Stimulated activated CD4-positive, alpha-beta T cell treated with anti-CD3 and anti-CD28 coated beads, Interleukin-1b, Interleukin-23, amount 100 ng/mL, for 48 hours (primary cell): Measurements from ENCODE around the gene MIPEP.
A peak's percentile ranks its signal among the peaks of the same experiment; 100 is the strongest.

ENCODE experiments used
- DNase-seq: peaks from one replicate; pipeline ENCODE4 v3.0.0-alpha.2; 2020

MIPEP gene

DNA sequence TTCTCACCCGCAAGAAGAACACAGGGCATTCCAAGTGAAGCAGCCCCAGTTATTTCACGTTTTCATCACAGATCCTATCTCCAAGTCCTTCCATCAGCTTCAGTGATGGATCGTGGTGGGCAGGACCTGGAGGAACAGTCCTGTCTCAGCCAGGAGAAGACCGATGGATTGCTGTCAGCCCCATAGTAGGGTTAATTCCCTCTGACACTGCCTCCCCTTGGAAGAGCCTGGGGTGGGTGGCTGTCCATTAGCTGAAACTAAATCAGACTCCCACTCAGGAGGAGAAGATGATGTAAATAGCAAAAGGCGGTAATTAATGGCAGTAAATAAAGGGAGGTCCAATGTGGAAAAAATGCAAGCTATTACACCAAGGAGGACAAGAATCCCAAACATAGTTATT is 188.0 kb downstream of the MIPEP start:
- DNase-seq, result no peak

GRCh38 chr13:23699271-23699670 is 189.9 kb downstream of the MIPEP start:
- DNase-seq, result no peak

DNA sequence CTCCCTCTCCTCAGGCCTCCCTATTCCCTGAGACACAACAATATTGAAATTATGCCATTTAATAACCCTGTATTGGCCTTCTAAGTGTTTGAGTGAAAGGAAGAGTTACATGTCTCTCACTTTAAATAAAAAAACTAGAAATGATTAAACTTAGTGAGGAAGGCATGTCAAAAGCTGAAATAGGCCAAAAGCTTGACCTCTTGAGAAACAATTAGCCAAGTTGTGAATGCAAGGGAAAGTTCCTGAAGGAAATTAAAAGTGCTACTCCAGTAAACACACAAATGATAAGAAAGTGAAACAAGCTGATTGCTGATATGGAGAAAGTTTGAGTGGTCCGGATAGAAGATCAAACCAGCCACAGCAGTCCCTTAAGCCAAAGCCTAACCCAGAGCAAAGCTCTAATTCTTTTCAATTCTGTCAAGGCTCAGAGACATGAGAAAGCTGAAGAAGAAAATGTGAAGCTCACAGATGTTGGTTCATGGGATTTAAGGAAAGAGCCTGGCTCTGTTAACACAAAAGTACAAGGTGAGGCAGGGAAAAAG is 191.4 kb downstream of the MIPEP start:
- no peak for DNase-seq

DNA sequence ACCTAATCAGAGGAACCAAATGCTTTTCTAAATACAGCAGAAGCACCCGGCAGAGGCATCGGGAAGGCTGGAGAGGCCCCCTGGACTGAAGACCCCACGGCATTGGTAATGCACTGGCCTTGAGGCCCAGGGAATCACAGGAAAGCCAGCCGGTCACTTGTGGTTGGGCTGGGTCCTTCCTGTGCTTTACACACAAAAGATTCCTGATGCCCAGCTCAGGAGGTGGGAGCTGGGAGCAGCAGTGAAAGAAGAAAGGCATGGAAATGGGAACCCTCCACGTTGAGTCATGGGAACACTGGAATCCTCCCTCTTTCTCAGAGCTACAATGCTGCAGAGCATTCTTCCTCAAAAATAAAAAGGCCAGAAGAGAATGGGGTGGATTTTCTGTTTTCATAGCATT is 192.6 kb downstream of the MIPEP start:
- no peak for DNase-seq

DNA sequence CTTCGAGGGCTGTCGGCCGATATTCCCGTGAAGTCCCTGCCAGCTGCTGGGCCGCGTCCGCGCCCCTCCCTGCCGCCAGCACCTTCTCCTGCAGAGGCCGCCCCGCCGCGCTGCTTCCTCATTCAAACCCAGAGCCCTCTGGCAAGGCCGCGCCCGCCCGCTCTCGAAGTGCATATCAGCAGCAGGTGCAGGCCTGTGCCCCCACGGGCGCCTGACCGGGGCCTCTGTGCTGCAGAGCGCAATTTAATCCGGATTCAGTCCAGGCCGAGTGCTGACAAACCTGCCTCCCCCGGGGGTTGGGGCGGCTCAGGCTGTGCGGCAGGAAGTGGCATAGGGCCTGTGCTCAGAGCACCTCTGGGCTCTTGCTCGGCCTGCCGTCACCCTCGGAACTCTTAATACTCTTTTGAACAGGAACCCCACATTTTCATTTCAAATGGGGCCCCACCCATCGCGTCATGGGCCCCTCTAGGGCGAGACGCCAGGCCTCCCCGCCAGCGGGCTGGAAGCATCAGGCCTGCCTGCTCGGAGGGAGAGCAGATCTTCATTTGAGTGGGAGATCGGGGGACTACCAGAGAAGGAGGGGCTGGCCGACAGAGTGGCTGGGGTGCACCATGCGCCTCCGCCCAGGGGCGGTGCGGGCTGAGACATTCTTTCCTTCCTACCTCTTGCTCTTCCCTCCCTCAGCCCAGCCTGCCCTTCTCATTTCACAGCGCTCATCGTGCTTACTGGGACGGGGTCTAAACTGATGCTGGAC is 193.3 kb downstream of the MIPEP start:
- DNase-seq, result peak; percentile 52

DNA sequence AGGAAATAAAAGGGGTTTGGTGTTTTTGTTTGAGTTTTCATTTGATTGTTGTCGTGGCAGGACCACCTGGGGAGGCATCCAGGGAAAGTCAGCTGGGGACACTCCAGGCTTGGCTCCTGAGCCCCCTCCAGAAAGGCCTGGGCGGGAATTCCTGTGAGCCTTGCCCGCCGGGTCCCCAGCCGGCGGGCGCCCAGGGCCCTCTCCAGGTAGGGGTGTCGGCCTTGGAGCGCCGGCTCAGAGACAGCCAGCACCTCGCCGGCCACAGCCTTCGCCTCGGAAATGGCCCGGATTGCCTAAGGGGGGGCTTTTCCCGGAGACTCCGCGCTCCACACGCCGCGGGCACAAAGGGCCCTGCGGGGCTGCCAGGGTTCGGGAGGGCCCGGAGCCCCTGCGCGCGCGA is 194.0 kb downstream of the MIPEP start:
- no peak for DNase-seq

- no peak for DNase-seq
Measured at GRCh38 chr13:23692816-23693215, 196.4 kb downstream of the MIPEP start.

DNA sequence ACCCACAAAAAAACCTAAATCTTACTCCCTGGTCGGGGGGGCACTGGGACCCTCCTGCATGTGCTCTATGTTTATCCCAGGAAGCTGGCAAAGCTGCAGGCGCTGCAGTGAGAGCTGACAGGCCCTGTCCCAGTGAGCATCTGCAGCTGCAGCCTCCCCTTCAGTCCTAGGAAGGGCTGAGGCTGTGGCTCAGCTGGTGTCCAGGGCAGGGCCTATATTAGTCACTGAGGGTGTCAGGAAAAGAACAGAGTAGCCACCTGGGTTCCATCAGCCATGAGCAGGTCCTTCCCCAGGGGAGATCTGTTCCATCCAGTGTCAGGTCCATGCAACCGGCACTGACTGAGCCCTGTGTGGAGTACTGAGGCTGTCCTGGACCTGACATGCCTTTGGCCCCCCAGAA is 198.5 kb downstream of the MIPEP start:
- DNase-seq, result no peak

DNA sequence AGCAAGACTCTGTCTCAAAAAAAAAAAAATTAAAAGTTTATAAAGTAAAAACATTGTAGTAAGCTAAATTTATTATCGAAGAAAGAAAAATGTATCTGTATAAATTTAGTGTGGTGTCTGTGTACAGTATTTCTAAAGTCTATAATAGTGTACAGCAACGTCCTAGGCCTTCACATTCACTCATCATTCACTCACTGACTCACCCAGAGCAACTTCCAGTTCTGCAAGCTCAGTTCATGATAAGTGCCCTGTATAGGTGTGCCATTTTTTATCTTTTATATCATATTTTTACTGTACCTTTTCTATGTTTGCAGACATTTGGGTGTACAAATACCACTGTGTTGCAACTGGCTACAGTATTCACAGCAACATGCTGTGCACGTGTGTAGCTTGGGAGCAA is 200.9 kb downstream of the MIPEP start:
- DNase-seq, result no peak

DNA sequence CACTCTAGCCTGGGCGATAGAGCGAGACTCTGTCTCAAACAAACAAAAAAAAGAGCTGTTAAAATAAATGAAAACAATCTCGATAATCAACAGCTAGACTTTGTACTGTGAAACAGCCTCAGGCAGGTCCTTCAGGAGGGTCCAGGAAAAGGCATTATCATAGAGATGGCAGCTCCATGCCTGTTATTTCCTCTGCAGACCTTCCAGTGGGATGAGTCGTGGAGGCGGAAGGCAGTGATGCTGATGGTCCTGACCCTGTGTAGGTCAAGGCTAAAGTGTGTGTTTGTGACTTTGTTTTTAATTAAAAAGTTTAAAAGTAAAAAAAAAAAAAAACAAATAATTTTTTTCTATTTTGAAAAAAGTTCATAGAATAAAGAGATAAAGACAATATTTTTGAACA is 201.6 kb downstream of the MIPEP start:
- no peak for DNase-seq

DNA sequence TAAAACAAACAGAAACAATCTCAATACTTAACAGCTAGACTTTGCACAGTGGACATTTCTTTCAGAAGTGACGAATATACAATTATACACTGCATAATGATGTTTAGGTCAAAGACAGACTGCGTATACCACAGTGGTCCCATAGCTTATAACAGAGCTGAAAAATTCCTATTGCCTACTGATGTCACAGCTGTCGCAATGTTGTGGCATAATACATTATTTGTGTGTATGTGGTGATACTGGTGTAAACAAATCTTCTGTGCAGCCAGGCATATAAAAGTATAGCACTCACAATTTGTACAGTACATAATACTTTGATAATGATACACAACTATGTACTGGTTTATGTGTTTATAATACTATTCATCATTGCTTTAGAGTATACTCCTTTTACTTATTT is 202.3 kb downstream of the MIPEP start:
- no peak for DNase-seq

GRCh38 chr13:23685416-23685815 is 203.8 kb downstream of the MIPEP start:
- DNase-seq, result no peak

- DNase-seq, result no peak
Measured at GRCh38 chr13:23684647-23685046, 204.6 kb downstream of the MIPEP start.

DNA sequence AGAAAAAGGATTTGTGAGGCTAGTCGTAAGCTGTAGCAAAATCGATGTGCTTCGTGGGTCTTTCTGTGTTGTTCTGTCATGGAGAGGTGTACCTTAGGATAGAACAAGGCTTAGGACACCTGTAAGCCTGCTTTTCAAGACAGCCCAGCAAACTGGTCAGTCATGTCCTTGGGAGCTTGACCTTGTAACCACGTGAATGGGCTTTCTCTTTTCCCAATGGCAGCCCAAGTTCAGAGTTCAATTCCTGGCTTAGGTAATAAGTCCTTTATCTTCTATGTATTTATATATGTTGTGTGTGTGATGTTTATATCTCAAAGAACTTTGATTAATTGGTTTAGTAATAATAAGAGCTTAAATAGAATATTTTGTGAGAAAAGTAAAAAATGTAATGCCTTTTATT is 206.1 kb downstream of the MIPEP start:
- no peak for DNase-seq

- no peak for DNase-seq
Measured at GRCh38 chr13:23680845-23681669, 208.1 kb downstream of the MIPEP start.
